Endodermal cell (in vitro differentiated cells): ENCODE data around the gene UPK2. TPM values are rescaled to one million over a fixed set of nuclear protein-coding genes. Genes with fewer than 3 reads are reported as not detected.
"Not testable (repeated sequence)": the region's sequence is repeated elsewhere in the genome, so short reads cannot be mapped to it uniquely, and the experiment has no call there.

Experiments used
- DNase-seq: peaks from one replicate; pipeline ENCODE4 v3.0.0-alpha.2; 2017
- H3K27ac ChIP-seq: 2 replicates; pipeline ENCODE4 v1.5.1; 2013; ENCODE audit warnings: mild to moderate bottlenecking, low read depth, low read length, moderate library complexity
- H3K27me3 ChIP-seq: 2 replicates; pipeline ENCODE4 v1.6.1; 2013; ENCODE audit warnings: mild to moderate bottlenecking, low read length, moderate library complexity; ENCODE audit not compliant: insufficient read depth, control insufficient read depth, poor library complexity, severe bottlenecking
- H3K36me3 ChIP-seq: 2 replicates; pipeline ENCODE4 v1.7.0; 2013; ENCODE audit warnings: mild to moderate bottlenecking, low read length, moderate library complexity; ENCODE audit not compliant: control insufficient read depth, insufficient read depth
- H3K4me1 ChIP-seq: one replicate; pipeline ENCODE4 v1.7.0; 2013; ENCODE audit warnings: low read length; ENCODE audit not compliant: control insufficient read depth, insufficient read depth
- H3K4me3 ChIP-seq: 2 replicates; pipeline ENCODE4 v1.5.1; 2013; ENCODE audit warnings: mild to moderate bottlenecking, low read length, moderate library complexity
- H3K9ac ChIP-seq: 2 replicates; pipeline ENCODE4 v1.6.1; 2013; ENCODE audit warnings: mild to moderate bottlenecking, low read length, moderate library complexity; ENCODE audit not compliant: poor library complexity, severe bottlenecking; ENCODE audit errors: extremely low read depth
- H3K9me3 ChIP-seq: 2 replicates; pipeline ENCODE4 v1.6.1; 2013; ENCODE audit warnings: mild to moderate bottlenecking, low read length, moderate library complexity; ENCODE audit not compliant: control insufficient read depth
- H3K27ac Mint-ChIP-seq: 2 replicates; pipeline ENCODE4 v1.8.0; 2020; ENCODE audit warnings: mixed read lengths
- H3K27me3 Mint-ChIP-seq: 2 replicates; pipeline ENCODE4 v1.8.0; 2021; ENCODE audit warnings: mild to moderate bottlenecking, mixed read lengths; ENCODE audit not compliant: insufficient read depth
- H3K36me3 Mint-ChIP-seq: 2 replicates; pipeline ENCODE4 v1.8.0; 2020; ENCODE audit warnings: low read depth, mixed read lengths
- H3K4me1 Mint-ChIP-seq: 2 replicates; pipeline ENCODE4 v1.8.0; 2020; ENCODE audit warnings: mixed read lengths
- H3K4me3 Mint-ChIP-seq: 2 replicates; pipeline ENCODE4 v1.8.0; 2020; ENCODE audit warnings: mild to moderate bottlenecking, moderate library complexity, mixed read lengths
- H3K9me3 Mint-ChIP-seq: 2 replicates; pipeline ENCODE4 v1.8.0; 2020; ENCODE audit warnings: mild to moderate bottlenecking, mixed read lengths
- WGBS, 2 experiments: methylation state at CpG; one replicate each; pipeline versions ENCODE4 v1.1.5 to v1.1.7; 2013; ENCODE audit warnings: missing lambda C conversion rate in 2 of 2, mixed read lengths in 1 of 2; ENCODE audit not compliant: insufficient coverage in 1 of 2, insufficient read length in 1 of 2; 5-methylcytosine and 5-hydroxymethylcytosine counted together
- total RNA-seq, 2 donors: library from RNA; stranded (reverse); fragmentation: NEBNext Ultra II Directional in 1 of 2; extraction: Animal tissue kit (Norgen Biotek cat#: 25700) in 1 of 2; gene quantifications; 2 replicates in 1 of 2; 3 replicates in 1 of 2; pipeline ENCODE4 v1.2.1, GENCODE V29; 2021
- TF ChIP-seq, protein P1 (sequence below): fragments of 200-600 bp; sonication (generic); conservative IDR thresholded peaks from 2 replicates; pipeline ENCODE4 v1.5.0; 2021; ENCODE audit warnings: antibody characterized with exemption, mild to moderate bottlenecking

Gene UPK2
- total RNA-seq, 2 donors from 2014 or later, result 0.38 TPM; not detected in 1

DNA sequence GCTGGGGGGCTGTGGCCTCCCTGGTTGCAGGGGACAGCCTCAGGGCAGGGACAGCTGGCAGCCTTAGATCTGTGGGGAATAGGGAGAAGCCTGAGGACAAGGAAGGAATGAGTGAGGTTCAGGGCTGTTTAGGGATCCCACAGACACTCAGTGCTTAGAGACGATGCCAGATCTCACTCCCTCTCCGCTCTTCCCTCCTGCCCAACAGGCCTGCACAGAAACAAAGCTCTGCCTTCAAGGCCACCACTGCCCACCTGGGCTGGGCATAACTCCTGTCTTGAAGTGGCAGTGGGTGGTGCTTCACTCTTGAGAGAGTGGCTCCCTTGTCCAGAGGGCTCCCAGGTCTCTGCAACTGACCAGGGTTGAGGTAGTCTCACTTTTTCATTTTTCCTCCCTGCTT is 28.7 kb downstream of the UPK2 start:
- no peak overlapping the region for H3K4me3 Mint-ChIP-seq
- H3K4me1 Mint-ChIP-seq, result peaks cover 8% of the 10 kb centered on the region
- no peaks in the 10 kb centered on the region for H3K36me3 Mint-ChIP-seq
- H3K4me3 ChIP-seq, result no peak overlapping the region
- WGBS, 2 experiments, result 83 to 93% methylated on average over 2 of the region's 2 CpGs
- no peaks in the 10 kb centered on the region for H3K27me3 ChIP-seq
- H3K9me3 ChIP-seq, result no peaks in the 10 kb centered on the region
- peaks cover 2% of the 10 kb centered on the region for H3K27me3 Mint-ChIP-seq
- no peak overlapping the region for H3K27ac Mint-ChIP-seq
- no peaks in the 10 kb centered on the region for H3K9me3 Mint-ChIP-seq
- TF ChIP-seq, protein P1, sequence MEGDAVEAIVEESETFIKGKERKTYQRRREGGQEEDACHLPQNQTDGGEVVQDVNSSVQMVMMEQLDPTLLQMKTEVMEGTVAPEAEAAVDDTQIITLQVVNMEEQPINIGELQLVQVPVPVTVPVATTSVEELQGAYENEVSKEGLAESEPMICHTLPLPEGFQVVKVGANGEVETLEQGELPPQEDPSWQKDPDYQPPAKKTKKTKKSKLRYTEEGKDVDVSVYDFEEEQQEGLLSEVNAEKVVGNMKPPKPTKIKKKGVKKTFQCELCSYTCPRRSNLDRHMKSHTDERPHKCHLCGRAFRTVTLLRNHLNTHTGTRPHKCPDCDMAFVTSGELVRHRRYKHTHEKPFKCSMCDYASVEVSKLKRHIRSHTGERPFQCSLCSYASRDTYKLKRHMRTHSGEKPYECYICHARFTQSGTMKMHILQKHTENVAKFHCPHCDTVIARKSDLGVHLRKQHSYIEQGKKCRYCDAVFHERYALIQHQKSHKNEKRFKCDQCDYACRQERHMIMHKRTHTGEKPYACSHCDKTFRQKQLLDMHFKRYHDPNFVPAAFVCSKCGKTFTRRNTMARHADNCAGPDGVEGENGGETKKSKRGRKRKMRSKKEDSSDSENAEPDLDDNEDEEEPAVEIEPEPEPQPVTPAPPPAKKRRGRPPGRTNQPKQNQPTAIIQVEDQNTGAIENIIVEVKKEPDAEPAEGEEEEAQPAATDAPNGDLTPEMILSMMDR, result no peak
- no peak overlapping the region for H3K27ac ChIP-seq
- no peak for DNase-seq
- H3K4me1 ChIP-seq, result no peaks in the 10 kb centered on the region
- H3K9ac ChIP-seq, result no peak overlapping the region
- H3K36me3 ChIP-seq, result no peaks in the 10 kb centered on the region

DNA sequence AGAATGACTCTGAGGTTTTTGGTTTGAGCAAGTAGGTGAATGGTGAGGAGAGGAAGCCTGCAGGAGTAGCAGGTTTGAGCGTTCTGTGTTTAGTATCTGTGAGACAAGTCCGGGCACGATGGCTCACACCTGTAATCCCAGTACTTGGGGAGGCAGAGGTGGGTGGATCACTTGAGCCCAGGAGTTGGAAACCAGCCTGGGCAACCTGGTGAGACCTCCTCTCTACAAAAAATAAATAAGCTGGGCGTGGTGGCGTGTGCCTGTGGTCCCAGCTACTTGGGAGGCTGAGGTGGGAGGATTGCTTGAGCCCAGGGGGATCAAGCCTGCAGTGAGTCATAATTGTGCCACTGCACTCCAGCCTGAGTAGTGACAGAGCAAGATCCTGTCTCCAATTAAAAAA is 32.2 kb downstream of the UPK2 start:
- no peaks in the 10 kb centered on the region for H3K27me3 ChIP-seq
- H3K36me3 Mint-ChIP-seq, result peaks cover 15% of the 10 kb centered on the region
- H3K9ac ChIP-seq, result no peak overlapping the region
- TF ChIP-seq, protein P1, result no peak
- no peak for DNase-seq
- H3K4me1 Mint-ChIP-seq, result no peaks in the 10 kb centered on the region
- H3K4me1 ChIP-seq, result no peaks in the 10 kb centered on the region
- peaks cover under 1% of the 10 kb centered on the region for H3K36me3 ChIP-seq
- peaks cover 23% of the 10 kb centered on the region for H3K9me3 Mint-ChIP-seq
- WGBS, 2 experiments, result 88 to 92% methylated on average over 5 of the region's 5 CpGs
- no peaks in the 10 kb centered on the region for H3K27me3 Mint-ChIP-seq
- H3K27ac Mint-ChIP-seq, result no peak overlapping the region
- peaks cover 5% of the 10 kb centered on the region for H3K9me3 ChIP-seq
- no peak overlapping the region for H3K27ac ChIP-seq
- H3K4me3 Mint-ChIP-seq, result no peak overlapping the region
- no peak overlapping the region for H3K4me3 ChIP-seq

DNA sequence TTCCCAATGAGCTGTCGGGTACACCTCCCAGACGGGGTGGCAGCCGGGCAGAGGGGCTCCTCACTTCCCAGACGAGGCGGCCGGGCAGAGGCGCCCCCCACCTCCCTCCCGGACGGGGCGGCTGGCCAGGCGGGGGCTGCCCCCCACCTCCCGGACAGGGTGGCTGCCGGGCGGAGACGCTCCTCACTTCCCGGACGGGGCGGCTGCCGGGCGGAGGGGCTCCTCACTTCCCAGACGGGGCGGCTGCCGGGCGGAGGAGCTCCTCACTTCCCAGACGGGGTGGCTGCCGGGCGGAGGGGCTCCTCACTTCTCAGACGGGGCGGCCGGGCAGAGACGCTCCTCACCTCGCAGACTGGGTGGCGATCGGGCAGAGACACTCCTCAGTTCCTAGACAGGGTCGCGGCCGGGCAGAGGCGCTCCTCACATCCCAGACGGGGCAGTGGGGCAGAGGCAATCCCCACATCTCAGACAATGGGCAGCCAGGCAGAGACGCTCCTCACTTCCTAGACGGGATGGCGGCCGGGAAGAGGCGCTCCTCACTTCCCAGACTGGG is 35.5 kb downstream of the UPK2 start:
- H3K4me3 ChIP-seq, H3K27me3 Mint-ChIP-seq, H3K27ac Mint-ChIP-seq, H3K27me3 ChIP-seq, H3K4me1 ChIP-seq, H3K27ac ChIP-seq, H3K9ac ChIP-seq, H3K36me3 ChIP-seq, H3K4me1 Mint-ChIP-seq, H3K9me3 ChIP-seq, DNase-seq, H3K4me3 Mint-ChIP-seq: not testable (repeated sequence)
- peaks cover 26% of the 10 kb centered on the region for H3K9me3 Mint-ChIP-seq
- peaks cover 24% of the 10 kb centered on the region for H3K36me3 Mint-ChIP-seq
- 80 to 97% methylated on average over 6 to 36 of the region's 44 CpGs for WGBS, 2 experiments
